GM19239 (cell line): ENCODE measurements around the gene KRTAP19-6.
"Not testable (repeated sequence)": the region's sequence is repeated elsewhere in the genome, so short reads cannot be mapped to it uniquely, and the experiment has no call there.

Experiments used
- DNase-seq: peaks from one replicate; pipeline ENCODE4 v3.0.0; 2011; ENCODE audit warnings: low spot score; ENCODE audit not compliant: insufficient read length
- FAIRE-seq: peaks from 2 replicates; lab custom pipeline; 2011; peaks lifted over from hg19 to GRCh38; lab: Jason Lieb, UNC

Gene KRTAP19-6, protein sequence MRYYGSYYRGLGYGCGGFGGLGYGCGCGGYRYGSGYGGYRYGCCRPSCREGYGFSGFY

DNA sequence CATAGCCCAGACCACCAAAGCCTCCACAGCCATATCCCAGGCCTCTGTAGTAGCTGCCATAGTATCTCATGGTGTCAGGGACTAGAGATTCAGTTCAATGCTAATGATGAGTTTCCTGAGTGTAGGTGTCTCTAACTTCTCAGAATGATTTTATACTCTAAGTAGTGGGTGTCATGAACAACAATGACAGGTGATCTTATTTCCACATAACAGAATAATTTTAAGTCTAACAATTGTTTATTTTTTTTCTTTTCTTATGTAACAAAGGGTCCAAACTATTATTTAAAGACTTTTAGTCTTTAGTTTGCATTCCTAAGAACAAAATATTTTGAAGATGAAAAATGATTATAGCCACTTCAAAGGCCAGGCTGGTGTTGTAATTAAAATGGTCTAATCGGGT is at the start of gene KRTAP19-6:
TSS of gene KRTAP19-6 (minus strand) at position 101 of the 400 bp plus-strand sequence. CDS start at position 70, 31 bp downstream.
- FAIRE-seq (no peak), DNase-seq (no peak)

DNA sequence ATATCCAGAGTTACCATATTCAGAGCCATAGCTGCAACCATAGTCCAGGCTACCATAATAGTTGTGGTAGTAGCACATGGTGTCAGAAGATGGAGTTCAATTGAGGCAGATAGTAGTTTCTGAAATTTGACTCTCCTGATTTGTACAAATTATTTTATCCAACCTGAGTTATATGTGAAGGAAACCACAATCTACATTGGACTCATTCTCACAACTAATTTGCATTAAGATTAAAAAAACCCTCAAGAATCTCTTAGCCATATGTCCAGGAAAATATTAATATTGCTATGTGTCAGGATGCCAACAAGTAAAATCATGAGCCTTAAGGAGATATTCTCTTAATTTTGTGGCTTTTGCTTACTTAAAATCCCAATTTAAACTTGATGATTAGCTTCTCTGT is 48.6 kb upstream of the KRTAP19-6 start, which contains the start of gene KRTAP22-2:
TSS of gene KRTAP22-2 (minus strand) at position 101 of the 400 bp plus-strand sequence.
- no peak for FAIRE-seq
- no peak for DNase-seq

DNA sequence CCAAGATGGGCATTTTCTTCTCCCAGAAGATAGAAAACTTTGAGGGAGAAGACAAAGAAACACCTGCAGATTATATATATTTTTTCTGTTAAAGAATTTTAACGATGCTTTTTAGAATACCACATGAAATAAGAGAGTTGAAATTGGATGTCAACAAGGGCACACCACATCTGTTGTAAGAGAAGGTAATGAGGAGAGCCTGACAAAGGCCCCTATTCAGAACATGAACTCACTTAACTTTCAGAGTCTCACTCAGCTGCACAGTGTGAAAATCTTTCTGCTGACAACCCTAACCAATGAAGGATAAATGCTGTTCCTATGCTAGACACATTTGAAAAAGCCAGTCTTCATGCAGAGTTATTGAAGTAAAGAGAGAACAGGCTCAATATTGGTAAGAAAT is 41.2 kb upstream of the KRTAP19-6 start:
- no peak for FAIRE-seq
- DNase-seq: no peak

DNA sequence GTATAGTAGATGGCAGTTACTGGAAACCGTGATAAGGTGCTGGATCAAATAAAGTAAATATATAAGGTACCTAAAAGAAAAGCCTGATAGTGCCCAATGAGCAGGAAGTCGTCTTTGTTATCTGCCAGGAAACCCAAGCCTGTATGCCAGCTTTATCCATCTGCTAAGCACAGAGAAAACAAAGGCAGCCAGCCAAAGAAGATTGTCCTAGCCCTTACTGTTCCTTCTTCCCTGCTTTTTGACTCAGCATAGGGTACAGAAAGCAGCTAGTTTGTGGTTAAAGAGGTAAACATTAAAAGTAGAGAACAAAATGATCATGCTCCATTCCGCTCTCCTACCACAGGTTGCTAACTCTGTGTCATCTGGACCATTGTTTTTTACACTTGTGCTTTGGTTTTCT is 38.5 kb upstream of the KRTAP19-6 start:
- DNase-seq (no peak), FAIRE-seq (no peak)

DNA sequence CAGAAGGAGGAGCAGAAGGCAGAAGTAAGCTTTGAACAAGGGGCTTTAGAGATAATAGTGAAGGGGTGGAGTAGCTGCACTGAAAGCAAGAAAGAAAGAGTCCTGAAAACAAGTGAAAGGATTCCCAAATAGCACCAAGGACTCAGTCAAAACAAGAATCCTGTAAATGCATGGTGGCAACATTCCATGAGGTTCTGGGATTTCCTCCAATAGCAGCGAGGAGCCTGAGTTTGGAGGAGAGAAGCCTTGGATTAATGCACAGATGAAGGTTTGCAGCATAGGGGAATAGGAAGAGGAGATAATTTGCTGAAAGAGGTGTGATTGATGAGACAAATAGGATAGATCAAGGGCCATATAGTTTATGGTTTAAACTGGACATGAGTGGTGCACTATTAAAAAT is 37.7 kb upstream of the KRTAP19-6 start:
- FAIRE-seq (no peak), DNase-seq (no peak)

DNA sequence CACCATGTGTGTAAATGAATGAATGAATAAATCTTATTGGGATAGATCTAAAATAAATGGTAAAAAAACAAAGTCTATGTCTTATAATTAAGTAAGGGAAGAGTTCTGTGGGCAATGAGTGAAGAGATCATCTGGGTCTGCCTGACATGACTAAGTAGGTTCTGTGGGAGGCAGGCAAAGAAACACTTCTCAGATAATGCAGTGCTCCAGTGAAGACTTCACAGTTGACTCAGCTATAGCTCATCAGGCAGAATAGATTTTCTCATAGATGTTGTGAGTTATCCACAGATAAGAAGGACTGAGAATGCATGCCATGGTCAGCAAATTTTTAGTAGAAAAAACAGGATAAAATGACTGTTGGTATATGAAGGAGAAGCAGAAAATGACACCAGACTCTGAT is 36.1 kb upstream of the KRTAP19-6 start:
- DNase-seq: no peak
- no peak for FAIRE-seq

DNA sequence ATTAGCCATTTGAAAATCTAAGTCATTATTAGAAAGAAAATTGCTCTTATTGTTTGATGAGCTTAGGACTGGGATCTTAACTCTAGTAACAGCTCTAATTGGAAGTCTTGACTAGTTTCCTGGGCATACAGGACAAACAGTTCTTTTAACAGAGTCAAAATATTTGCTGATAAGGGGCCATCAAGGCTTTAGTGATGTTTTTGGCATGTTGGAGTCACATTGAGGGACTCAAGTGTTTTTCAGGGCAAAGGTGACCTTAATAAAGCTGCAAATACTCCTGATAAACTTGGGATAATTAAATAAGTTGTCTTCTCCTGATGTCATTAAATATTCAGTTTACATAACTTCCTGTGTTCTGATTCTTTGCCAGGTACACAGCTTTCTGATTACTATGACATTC is 26.0 kb upstream of the KRTAP19-6 start:
- FAIRE-seq (no peak), DNase-seq (no peak)

DNA sequence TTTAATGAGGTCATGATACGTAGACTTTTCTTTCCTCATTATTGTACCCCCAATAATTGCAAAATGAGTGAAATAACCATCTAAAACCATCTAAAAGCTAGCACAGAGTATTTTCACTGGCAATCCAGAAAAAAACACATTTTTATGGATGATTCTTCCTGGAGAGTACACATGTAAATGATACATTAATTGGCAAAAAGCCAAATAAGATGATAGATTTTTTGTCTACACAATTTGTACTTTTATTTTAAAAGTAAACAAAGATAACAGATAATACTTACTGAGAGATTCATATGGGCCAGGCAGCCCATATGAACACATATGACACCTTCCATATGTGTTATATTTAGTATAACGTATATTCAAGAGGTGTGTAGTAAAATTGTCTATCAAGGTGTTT is 22.0 kb upstream of the KRTAP19-6 start:
- DNase-seq (no peak), FAIRE-seq (no peak)

DNA sequence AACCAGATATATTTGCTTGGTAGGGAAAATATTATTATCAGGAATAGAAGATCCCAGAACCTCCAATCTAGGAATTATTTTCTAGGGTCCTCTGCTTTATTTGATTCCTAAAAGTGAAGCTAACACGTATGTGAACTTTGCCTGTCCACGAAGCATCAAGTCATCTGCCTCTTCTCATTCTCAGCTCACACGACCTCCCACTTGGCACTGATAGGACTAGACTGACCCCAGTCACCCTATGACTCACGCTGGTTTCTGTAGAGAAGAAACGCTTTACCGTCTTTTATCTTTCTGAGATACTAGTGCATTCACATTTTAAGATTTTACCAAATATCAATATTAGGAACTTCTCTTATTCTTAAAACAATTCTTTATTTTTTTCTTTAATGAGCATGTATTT is 21.4 kb upstream of the KRTAP19-6 start:
- FAIRE-seq (no peak), DNase-seq (no peak)

DNA sequence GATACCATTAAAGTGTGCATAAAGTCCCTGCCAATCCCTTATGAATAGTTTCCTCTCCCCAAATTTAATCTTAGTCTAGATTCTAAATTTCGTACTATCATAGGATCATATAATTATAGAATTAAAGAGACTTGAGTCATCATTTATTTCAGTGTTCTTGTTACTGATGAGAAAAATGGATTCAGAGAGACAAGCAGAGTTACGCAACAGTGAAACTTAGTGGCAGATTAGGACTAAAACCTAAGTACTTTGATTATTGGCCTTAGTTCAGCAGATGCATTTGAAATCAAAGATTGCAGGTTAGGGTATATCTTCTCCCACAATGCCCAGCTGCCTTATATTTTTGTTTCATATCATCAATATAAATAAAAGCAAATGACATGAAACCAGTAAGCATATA is 20.3 kb upstream of the KRTAP19-6 start:
- DNase-seq: no peak
- no peak for FAIRE-seq

DNA sequence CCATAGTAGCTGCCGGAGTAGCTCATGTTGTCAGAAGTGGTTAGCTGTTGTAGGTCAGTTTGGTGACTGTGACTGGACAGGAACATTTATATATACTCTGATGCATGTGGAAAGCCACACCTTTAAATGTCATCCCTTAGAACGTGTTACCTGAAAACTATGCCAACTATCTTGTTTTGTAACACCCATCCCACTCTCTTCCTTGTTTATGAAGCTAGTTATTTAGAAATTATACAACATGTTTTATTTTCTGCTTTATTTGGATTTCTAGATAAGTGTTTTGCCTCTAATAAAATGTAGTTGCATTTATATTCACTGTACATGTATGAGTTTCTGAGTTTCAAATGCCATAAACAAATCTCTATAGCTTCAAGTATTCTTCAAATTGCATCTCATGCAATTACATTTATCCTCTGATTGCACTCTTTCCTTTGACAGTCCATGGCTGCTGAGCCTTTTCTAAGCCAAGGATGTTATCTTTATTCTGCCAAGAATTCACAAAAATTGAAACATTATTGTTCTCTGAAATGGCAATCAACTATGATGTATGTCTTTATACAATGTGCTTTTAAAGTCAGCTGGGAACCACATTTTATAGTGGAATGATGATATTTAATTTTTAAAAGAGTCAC is 19.7 kb upstream of the KRTAP19-6 start, which contains the start of gene KRTAP19-7:
TSS of gene KRTAP19-7 (minus strand) at position 51 of the 632 bp plus-strand sequence. CDS start at position 26, 25 bp downstream.
- FAIRE-seq: no peak
- DNase-seq: no peak

DNA sequence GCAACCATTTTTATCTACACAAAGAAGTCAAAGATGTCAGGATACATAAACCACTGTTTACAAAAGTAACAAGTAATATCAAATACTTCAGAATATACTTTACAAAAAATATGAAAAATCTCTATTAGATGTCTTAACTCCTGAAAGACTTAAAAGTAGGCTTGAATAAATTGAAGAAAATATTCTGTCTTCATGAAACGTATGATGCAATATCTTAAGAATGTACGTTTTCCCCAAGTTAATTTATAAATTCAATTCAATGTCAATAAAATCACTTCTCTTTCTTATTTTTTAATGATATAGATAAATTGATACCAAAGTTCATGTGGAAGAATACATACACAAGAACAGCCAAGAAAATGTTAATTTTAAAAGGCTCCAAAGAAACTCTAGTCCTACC is 13.4 kb upstream of the KRTAP19-6 start:
- FAIRE-seq (no peak), DNase-seq (no peak)

DNA sequence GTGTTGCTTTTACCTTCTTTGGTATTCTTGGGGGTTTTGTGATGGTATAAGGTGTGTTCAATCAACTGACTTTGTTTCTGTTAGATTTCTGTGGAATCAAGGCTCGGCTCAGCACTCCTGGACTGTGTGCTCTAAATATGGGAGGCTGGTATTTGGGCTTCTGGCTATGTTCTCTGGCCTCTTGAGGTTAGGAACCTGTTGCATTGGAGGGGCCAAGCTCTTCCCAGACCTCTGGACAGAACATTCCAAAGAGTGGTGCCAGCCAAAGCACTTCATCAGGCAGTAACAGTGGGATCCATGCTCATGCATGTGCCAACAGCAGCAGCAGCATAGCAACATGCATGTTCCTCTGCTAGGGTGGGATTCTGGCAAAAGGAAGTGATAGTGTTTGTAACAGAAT is 11.1 kb upstream of the KRTAP19-6 start:
- no peak for FAIRE-seq
- DNase-seq: no peak

DNA sequence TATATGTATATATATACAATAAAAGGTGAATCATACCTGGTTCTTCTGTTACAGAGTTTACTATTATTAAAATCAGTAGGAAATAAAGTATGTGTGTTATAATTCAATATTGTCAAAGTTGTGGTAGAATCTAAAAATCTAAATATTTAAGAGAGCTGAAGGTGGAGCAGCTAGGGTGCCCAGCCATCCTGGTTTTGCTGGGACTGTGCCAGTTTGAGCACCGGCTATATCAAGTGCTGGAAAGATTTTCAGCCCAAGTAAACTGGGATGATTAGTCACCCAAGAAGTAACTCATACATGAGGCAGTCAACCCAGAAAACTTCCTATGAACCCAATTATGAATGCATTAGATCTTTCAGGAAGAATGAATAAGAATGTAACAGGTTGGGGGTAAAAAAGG is 22.8 kb downstream of the KRTAP19-6 start:
- FAIRE-seq: no peak
- no peak for DNase-seq

DNA sequence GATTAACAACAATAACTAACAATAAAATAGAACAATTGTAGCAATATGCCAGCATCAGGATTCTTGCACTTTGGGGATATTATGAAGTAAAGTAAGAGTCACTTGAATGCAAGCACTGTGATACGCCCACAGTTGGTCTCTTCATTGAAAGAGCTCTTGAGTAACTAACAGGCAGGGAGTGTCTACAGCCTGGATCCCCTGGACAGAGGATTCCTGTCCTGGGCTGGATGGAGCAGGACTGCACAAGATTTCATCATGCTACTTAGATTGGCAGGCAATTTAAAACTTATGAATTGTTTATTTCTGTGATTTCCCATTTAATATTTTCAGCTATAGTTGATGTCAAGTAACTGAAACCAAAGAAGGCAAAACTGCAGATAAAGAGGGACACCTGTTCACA is 26.0 kb downstream of the KRTAP19-6 start:
- no peak for DNase-seq
- no peak for FAIRE-seq

DNA sequence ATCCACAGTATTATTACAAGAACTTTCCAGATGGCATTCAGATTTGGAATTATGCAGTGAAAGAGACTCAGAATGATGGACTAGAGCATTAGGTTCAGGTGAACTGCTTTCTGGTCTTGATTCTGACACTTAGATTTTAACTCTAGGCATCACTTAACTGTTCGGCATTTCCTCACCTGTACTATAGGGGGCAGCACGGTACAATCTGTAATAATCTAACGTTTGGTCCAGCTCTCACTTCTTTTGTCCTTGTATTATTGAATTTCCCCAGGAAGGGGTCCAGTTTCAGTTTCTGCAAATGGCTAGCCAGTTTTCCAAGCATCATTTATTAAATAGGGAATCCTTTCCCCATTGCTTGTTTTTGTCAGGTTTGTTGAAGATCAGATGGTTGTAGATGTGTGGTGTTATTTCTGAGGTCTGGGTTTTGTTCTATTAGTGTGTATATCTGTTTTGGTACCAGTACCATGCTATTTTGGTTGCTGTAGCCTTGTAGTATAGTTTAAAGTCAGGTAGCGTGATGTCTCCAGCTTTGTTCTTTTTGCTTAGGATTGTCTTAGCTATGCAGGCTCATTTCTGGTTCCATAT is 36.0 kb downstream of the KRTAP19-6 start:
- FAIRE-seq, DNase-seq: not testable (repeated sequence)

DNA sequence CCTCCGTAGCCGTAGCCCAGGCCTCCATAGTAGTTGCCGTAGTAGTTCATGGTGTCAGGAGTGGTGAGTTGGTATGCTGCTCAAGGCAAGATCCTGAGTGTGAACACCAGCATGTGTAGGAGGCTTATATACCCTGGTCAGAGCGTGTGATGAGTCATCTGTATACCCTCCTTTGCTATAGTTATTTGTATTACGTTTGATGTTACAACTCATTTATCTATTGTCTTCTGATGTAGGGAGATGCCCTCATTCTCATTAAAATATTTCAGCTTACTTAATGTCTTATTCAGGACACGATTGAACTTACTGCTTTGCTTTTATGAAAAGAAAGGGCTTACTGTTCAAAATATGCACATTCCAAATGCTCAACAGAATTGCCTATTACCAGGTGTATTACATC is 39.6 kb downstream of the KRTAP19-6 start, which contains the start of gene KRTAP19-5:
TSS of gene KRTAP19-5 (minus strand) at position 101 of the 400 bp plus-strand sequence. CDS start at position 50, 51 bp downstream.
- DNase-seq (no peak), FAIRE-seq (no peak)

DNA sequence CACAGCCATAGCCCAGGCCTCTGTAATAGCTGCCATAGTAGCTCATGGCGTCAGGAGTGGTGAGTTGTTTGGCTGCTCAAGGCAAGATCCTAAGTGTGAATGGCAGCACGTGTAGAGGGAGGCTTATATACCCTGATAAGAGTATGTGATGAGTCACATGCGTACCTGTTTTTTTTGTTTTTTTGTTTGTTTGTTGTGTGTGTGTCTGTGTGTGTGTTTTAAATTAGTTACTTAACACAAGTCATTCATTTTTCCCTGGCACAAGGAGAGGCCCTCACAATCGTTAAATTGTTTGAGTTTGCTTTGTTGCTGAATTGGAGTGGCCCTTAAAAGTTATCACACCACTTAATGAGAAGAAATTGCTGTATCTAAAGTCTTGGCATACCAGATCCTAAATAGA is 44.6 kb downstream of the KRTAP19-6 start, which contains the start of gene KRTAP19-4:
TSS of gene KRTAP19-4 (minus strand) at position 101 of the 400 bp plus-strand sequence. CDS start at position 46, 55 bp downstream.
- FAIRE-seq: no peak
- DNase-seq: no peak

DNA sequence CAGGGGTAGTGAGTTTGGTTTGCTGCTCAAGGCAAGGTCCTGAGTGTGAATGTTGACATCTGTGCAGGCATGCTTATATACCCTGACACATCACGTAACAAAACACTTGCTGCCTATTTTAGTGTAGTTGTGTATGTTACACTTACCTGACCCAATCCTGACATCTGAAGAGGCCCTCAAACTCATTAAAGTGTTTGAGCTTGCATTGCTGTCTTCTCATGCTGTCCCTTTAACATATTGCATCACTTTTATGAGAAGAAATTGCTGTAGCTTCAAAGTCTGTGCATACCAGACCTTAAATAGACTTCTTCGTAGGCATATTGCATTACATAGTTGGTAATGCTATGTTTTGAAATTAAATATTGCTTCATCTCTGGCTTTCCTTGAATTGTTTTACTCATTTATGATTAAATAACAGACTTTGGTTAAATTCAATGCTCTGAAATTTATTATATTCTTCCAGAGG is 49.7 kb downstream of the KRTAP19-6 start, which contains the start of gene KRTAP19-3:
TSS of gene KRTAP19-3 (minus strand) at position 51 of the 466 bp plus-strand sequence. CDS start 56 bp downstream, outside the sequence.
- DNase-seq: no peak
- FAIRE-seq: no peak
